ENCODE measurements around the gene DPP9.

The DPP9 gene

DNA sequence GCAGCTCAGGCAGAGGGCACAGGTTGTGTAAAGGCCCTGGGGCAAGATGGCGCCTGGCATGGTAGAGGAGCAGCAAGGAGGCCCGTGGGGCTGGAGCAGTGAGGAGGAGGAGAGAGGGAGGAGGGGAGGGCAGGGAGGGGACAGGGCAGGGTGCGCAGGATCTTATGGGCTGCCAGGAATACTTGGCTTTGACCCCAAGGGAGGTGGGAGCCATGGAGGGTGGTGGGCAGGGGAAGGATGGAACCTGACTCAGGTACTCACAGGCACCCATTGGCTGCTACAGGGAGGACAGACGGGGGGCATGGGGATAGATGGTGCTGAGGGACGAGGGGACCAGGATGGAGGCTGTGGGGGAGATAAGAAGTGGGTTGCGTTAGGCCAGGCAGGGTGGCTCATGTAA lies 81.0 kb downstream of the DPP9 start:
- TF ChIP-seq SPI1 (IDR thresholded peaks at IDR 0.05; ENCODE audit: borderline replicate concordance, low read depth) (no peak), GABPA (IDR thresholded peaks at IDR 0.05; ENCODE audit: low read depth) (no peak), POLR2AphosphoS5 (IDR thresholded peaks at IDR 0.05; ENCODE audit: low read depth) (no peak)
- TF ChIP-seq, protein P1, sequence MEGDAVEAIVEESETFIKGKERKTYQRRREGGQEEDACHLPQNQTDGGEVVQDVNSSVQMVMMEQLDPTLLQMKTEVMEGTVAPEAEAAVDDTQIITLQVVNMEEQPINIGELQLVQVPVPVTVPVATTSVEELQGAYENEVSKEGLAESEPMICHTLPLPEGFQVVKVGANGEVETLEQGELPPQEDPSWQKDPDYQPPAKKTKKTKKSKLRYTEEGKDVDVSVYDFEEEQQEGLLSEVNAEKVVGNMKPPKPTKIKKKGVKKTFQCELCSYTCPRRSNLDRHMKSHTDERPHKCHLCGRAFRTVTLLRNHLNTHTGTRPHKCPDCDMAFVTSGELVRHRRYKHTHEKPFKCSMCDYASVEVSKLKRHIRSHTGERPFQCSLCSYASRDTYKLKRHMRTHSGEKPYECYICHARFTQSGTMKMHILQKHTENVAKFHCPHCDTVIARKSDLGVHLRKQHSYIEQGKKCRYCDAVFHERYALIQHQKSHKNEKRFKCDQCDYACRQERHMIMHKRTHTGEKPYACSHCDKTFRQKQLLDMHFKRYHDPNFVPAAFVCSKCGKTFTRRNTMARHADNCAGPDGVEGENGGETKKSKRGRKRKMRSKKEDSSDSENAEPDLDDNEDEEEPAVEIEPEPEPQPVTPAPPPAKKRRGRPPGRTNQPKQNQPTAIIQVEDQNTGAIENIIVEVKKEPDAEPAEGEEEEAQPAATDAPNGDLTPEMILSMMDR (IDR thresholded peaks at IDR 0.05; ENCODE audit: insufficient read depth, low read length), result no peak
- TF ChIP-seq, protein P2, sequence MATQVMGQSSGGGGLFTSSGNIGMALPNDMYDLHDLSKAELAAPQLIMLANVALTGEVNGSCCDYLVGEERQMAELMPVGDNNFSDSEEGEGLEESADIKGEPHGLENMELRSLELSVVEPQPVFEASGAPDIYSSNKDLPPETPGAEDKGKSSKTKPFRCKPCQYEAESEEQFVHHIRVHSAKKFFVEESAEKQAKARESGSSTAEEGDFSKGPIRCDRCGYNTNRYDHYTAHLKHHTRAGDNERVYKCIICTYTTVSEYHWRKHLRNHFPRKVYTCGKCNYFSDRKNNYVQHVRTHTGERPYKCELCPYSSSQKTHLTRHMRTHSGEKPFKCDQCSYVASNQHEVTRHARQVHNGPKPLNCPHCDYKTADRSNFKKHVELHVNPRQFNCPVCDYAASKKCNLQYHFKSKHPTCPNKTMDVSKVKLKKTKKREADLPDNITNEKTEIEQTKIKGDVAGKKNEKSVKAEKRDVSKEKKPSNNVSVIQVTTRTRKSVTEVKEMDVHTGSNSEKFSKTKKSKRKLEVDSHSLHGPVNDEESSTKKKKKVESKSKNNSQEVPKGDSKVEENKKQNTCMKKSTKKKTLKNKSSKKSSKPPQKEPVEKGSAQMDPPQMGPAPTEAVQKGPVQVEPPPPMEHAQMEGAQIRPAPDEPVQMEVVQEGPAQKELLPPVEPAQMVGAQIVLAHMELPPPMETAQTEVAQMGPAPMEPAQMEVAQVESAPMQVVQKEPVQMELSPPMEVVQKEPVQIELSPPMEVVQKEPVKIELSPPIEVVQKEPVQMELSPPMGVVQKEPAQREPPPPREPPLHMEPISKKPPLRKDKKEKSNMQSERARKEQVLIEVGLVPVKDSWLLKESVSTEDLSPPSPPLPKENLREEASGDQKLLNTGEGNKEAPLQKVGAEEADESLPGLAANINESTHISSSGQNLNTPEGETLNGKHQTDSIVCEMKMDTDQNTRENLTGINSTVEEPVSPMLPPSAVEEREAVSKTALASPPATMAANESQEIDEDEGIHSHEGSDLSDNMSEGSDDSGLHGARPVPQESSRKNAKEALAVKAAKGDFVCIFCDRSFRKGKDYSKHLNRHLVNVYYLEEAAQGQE (IDR thresholded peaks at IDR 0.05; ENCODE audit: insufficient replicate concordance, low read depth), result no peak
- Histone ChIP-seq H3K27me3 (ENCODE audit: insufficient read depth, poor library complexity, severe bottlenecking) (no peaks in the 10 kb centered on the region), H3K27ac (replicated peaks) (no peak overlapping the region), H3K4me3 (replicated peaks; ENCODE audit: insufficient read depth, low read length) (no peak overlapping the region)
- DNase-seq (ENCODE audit: low read depth in 1 of 2, low spot score in 1 of 2), result no peak

DNA sequence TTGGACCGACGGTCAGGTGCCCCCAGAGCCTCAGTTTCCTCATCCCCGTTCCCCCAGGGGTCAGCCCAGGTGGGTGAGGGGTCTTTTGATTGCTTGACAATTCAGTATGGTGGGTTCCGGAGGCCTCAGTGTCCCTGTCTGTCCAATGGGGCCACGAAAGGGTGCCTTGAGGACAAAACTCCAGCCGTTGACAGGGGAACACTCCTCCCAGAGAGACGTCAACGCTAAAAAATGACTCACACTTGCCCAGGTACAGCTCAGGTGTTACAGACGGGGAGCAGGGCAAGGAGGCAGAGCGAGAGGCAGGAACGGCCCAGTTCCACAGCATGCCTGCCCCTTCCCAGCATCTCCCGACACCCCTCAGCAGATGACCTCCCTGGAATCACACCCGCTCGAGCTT lies 82.5 kb downstream of the DPP9 start:
- no peak for DNase-seq (ENCODE audit: low read depth in 1 of 2, low spot score in 1 of 2)
- Histone ChIP-seq H3K27me3 (ENCODE audit: insufficient read depth, poor library complexity, severe bottlenecking) (no peaks in the 10 kb centered on the region), H3K27ac (replicated peaks) (no peak overlapping the region), H3K4me3 (replicated peaks; ENCODE audit: insufficient read depth, low read length) (no peak overlapping the region)
- TF ChIP-seq, protein P2 (IDR thresholded peaks at IDR 0.05; ENCODE audit: insufficient replicate concordance, low read depth), result no peak
- TF ChIP-seq POLR2AphosphoS5 (IDR thresholded peaks at IDR 0.05; ENCODE audit: low read depth), result no peak
- no peak for TF ChIP-seq GABPA (IDR thresholded peaks at IDR 0.05; ENCODE audit: low read depth)
- no peak for TF ChIP-seq SPI1 (IDR thresholded peaks at IDR 0.05; ENCODE audit: borderline replicate concordance, low read depth)
- TF ChIP-seq, protein P1 (IDR thresholded peaks at IDR 0.05; ENCODE audit: insufficient read depth, low read length), result no peak

DNA sequence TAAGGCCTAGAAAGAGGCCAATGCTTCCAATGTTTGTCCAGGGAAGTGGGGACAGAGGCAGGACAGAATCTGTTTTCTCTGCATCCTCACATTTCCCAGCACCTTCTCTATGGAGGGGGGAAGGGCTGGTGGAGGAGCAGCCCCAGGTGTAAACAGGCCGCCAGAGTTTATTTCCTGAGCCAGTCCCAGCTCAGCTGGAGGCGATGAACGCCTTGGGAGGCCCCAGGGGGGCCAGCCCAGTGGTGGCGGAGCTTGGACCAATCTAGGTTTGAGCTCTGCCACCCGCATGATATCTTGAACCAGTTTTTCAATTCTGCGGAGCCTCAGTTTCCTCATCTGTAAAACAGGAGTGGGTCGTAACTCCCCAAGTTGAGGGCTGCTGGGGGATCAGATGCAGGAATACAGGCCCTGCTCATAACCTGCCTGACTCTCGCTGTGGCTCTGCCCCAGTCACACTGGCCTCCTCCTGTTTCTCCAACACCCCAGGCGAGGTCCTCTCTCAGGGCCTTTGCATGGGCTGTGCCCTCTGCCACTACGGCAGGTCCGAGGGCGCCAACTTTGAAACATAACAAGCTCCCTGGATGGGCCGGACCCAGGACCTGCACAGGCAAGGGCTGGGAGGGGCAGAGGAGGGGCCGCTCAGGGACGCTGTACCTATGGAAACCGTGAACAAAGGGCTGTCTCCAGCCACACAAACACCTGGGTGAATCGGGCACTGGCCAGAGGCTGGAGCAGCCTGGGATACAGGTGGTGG lies 83.2 kb downstream of the DPP9 start:
- no peak for DNase-seq (ENCODE audit: low read depth in 1 of 2, low spot score in 1 of 2)
- H3K27me3 ChIP-seq (ENCODE audit: insufficient read depth, poor library complexity, severe bottlenecking), result no peaks in the 10 kb centered on the region
- H3K27ac ChIP-seq (replicated peaks), result no peak overlapping the region; the same call in 1 of the 2 replicates
- H3K4me3 ChIP-seq (replicated peaks; ENCODE audit: insufficient read depth, low read length), result peak overlapping the region; percentile 93
- TF ChIP-seq SPI1 (IDR thresholded peaks at IDR 0.05; ENCODE audit: borderline replicate concordance, low read depth) (no peak), POLR2AphosphoS5 (IDR thresholded peaks at IDR 0.05; ENCODE audit: low read depth) (no peak), GABPA (IDR thresholded peaks at IDR 0.05; ENCODE audit: low read depth) (no peak)
- TF ChIP-seq, protein P2 (IDR thresholded peaks at IDR 0.05; ENCODE audit: insufficient replicate concordance, low read depth), result no peak
- TF ChIP-seq, protein P1 (IDR thresholded peaks at IDR 0.05; ENCODE audit: insufficient read depth, low read length), result no peak

Measured in HL-60 (cell line).